ENCODE measurements around the gene ROR1. TPM values are rescaled to one million over a fixed set of nuclear protein-coding genes. Genes with fewer than 3 reads are reported as not detected.

Gene ROR1
- total RNA-seq, 1 donor from 2014 or later: 2.5 TPM

- DNase-seq (ENCODE audit: low read depth): no peak
Measured at GRCh38 chr1:63878932-63879331, 105.1 kb downstream of the ROR1 start.

GRCh38 chr1:63880958-63881576, 107.2 kb downstream of the ROR1 start:
- DNase-seq (ENCODE audit: low read depth): no peak

- DNase-seq (ENCODE audit: low read depth): no peak
Measured at GRCh38 chr1:63882048-63882704, 108.4 kb downstream of the ROR1 start.

GRCh38 chr1:63883494-63884235, 109.8 kb downstream of the ROR1 start:
- DNase-seq (ENCODE audit: low read depth): no peak

- DNase-seq (ENCODE audit: low read depth): no peak
Measured at GRCh38 chr1:63884486-63884885, 110.7 kb downstream of the ROR1 start.

GRCh38 chr1:63885899-63886298, 112.1 kb downstream of the ROR1 start:
- no peak for DNase-seq (ENCODE audit: low read depth)

GRCh38 chr1:63886340-63886739, 112.5 kb downstream of the ROR1 start:
- no peak for DNase-seq (ENCODE audit: low read depth)

GRCh38 chr1:63887809-63888208, 114.0 kb downstream of the ROR1 start:
- no peak for DNase-seq (ENCODE audit: low read depth)

- no peak for DNase-seq (ENCODE audit: low read depth)
Measured at GRCh38 chr1:63888984-63889383, 115.2 kb downstream of the ROR1 start.

GRCh38 chr1:63890468-63890867, 116.7 kb downstream of the ROR1 start:
- DNase-seq (ENCODE audit: low read depth): no peak

- no peak for DNase-seq (ENCODE audit: low read depth)
Measured at GRCh38 chr1:63891060-63891690, 117.4 kb downstream of the ROR1 start.

- peak; percentile 72 for DNase-seq (ENCODE audit: low read depth)
Measured at GRCh38 chr1:63892632-63893395, 119.0 kb downstream of the ROR1 start.

- no peak for DNase-seq (ENCODE audit: low read depth)
Measured at GRCh38 chr1:63893976-63894375, 120.2 kb downstream of the ROR1 start.

GRCh38 chr1:63894627-63895265, 120.9 kb downstream of the ROR1 start:
- no peak for DNase-seq (ENCODE audit: low read depth)

GRCh38 chr1:63896755-63897154, 122.9 kb downstream of the ROR1 start:
- no peak for DNase-seq (ENCODE audit: low read depth)

- DNase-seq (ENCODE audit: low read depth): no peak
Measured at GRCh38 chr1:63898428-63899196, 124.8 kb downstream of the ROR1 start.

GRCh38 chr1:63901094-63901493, 127.3 kb downstream of the ROR1 start:
- DNase-seq (ENCODE audit: low read depth): no peak

GRCh38 chr1:63902844-63903589, 129.2 kb downstream of the ROR1 start:
- DNase-seq (ENCODE audit: low read depth): no peak

GRCh38 chr1:63903947-63904610, 130.3 kb downstream of the ROR1 start:
- no peak for DNase-seq (ENCODE audit: low read depth)

Measured in myocyte (in vitro differentiated cells).